Nephron (organoid): ENCODE data around the gene ATP8B3.
A peak's percentile ranks its signal among the peaks of the same experiment; 100 is the strongest.

Experiments used
- H3K27ac Mint-ChIP-seq, 3 experiments: 2 replicates each; pipeline ENCODE4 v1.8.0; 2020; ENCODE audit warnings: mixed read lengths in 3 of 3, mild to moderate bottlenecking in 2 of 3, moderate library complexity in 1 of 3
- H3K27me3 Mint-ChIP-seq: 2 replicates; pipeline ENCODE4 v1.8.0; 2021; ENCODE audit warnings: low read depth, mild to moderate bottlenecking, moderate library complexity, mixed read lengths
- H3K36me3 Mint-ChIP-seq: 2 replicates; pipeline ENCODE4 v1.8.0; 2020; ENCODE audit warnings: low read depth, mixed read lengths
- H3K4me1 Mint-ChIP-seq: 2 replicates; pipeline ENCODE4 v1.8.0; 2020; ENCODE audit warnings: mixed read lengths
- H3K4me3 Mint-ChIP-seq, 3 experiments: 2 replicates each; pipeline ENCODE4 v1.8.0; 2020; ENCODE audit warnings: mild to moderate bottlenecking in 3 of 3, mixed read lengths in 3 of 3, moderate library complexity in 2 of 3
- H3K9me3 Mint-ChIP-seq: 2 replicates; pipeline ENCODE4 v1.8.0; 2020; ENCODE audit warnings: mixed read lengths
- TF ChIP-seq, protein P1 (sequence below), 3 experiments: fragments of 200-600 bp; sonication (generic); IDR thresholded peaks; one replicate each; pipeline ENCODE4 v1.5.0; 2021; ENCODE audit warnings: antibody characterized with exemption in 3 of 3; ENCODE audit not compliant: unreplicated experiment in 3 of 3

The ATP8B3 gene

DNA sequence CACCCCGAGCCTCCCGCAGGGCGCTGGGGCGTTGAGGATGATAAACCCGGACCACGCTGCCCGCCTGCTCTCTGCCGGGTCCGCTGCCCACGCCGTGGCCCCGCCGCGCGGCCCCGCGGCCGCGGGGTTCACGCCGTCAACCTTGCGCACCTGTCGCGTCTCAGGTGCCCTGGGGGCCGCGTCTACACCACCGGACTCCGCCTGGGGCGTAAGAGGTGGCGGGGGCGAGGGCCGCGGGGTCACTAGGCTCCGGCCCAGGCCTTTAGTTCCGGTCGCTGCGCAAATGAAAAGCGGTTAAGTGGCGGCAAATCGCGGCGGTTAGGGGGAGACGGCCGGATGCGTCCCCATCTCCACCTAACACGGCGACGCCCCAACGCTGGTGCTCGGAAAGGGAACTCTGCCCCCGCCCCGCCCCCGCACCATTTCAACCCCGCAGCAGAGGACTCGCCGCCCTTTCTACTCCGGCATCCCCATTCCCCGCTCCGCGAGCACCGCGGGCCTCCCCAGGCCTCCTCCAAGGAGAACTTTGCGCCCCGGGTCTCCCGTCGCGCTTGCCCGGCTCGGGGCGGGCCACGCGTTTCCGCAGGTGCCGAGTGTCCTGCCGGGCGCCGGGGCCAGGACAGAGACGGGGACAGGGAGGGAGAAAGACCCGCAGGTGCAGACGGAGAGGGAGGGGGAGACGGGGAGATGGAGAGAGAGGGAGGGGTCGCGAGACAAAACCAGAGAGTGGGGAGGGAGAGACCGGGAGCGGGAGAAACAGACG, 54.4 kb downstream of the ATP8B3 start:
- Mint-ChIP-seq H3K4me1 (peaks cover 5% of the 10 kb centered on the region), H3K4me3 (no peak overlapping the region), H3K36me3 (no peaks in the 10 kb centered on the region), H3K9me3 (no peaks in the 10 kb centered on the region), H3K27me3 (peaks cover 88% of the 10 kb centered on the region), H3K27ac (no peak overlapping the region)
- TF ChIP-seq, protein P1, sequence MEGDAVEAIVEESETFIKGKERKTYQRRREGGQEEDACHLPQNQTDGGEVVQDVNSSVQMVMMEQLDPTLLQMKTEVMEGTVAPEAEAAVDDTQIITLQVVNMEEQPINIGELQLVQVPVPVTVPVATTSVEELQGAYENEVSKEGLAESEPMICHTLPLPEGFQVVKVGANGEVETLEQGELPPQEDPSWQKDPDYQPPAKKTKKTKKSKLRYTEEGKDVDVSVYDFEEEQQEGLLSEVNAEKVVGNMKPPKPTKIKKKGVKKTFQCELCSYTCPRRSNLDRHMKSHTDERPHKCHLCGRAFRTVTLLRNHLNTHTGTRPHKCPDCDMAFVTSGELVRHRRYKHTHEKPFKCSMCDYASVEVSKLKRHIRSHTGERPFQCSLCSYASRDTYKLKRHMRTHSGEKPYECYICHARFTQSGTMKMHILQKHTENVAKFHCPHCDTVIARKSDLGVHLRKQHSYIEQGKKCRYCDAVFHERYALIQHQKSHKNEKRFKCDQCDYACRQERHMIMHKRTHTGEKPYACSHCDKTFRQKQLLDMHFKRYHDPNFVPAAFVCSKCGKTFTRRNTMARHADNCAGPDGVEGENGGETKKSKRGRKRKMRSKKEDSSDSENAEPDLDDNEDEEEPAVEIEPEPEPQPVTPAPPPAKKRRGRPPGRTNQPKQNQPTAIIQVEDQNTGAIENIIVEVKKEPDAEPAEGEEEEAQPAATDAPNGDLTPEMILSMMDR (IDR thresholded peaks at IDR 0.05; ENCODE audit: unreplicated experiment in 3 of 3): no peak

DNA sequence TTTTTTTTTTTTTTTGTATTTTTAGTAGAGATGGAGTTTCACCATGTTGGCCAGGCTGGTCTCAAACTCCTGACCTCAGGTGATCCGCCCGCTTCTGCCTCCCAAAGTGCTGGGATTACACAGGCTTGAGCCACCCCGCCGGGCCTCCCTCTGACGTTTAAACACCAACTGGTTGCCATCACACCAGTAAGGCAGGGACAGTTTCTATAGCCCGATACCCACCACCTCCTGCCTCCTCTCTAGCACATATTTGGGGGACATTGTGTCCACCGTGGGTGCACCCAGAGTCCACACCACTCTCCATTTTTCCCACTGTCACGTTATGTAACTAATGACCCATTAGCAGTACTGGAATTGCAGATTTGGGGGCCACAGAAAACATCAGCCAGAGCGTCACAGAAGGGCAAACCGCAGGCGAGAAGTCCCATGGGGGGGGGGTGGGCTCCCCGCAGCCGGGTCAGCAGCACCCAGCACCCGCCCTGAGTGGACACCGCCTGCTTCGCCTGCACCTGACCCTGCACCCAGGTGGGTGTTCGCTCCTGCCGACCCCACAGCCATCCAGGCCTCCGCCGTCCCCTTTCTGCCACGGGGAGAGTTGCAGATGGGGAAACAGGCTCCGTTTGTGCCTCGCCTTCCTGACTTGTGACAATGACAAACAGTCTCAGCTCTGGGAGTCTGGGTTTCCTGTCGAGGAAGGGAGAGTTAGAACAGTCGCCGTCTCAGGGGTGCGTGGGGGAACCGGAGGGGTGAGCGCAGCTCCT, 55.2 kb downstream of the ATP8B3 start:
- Mint-ChIP-seq H3K27ac (no peak overlapping the region), H3K4me3 (no peak overlapping the region), H3K9me3 (no peaks in the 10 kb centered on the region), H3K36me3 (no peaks in the 10 kb centered on the region), H3K27me3 (peaks cover 89% of the 10 kb centered on the region), H3K4me1 (peaks cover 5% of the 10 kb centered on the region)
- TF ChIP-seq, protein P1 (IDR thresholded peaks at IDR 0.05; ENCODE audit: unreplicated experiment in 3 of 3): no peak

DNA sequence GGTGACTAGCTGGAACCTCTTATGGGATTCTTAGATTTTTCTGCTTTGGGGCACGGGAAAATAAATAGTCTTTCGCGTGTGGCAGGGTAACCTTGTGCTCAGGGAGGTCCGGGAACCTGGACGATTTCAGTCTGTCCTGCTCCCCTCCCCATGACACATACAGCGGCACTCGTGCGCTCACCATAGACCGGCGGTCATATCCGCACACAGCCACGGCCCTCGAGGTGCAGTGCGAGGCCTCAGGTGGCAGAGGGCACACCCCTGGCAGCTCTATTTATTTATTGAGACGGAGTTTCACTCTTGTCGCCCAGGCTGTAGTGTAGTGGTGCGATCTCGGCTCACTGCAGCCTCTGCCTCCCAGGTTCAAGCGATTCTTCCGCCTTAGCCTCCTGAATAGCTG, 55.8 kb downstream of the ATP8B3 start:
- Mint-ChIP-seq H3K4me1 (peaks cover 5% of the 10 kb centered on the region), H3K27me3 (peaks cover 89% of the 10 kb centered on the region), H3K4me3 (no peak overlapping the region), H3K9me3 (no peaks in the 10 kb centered on the region), H3K27ac (no peak overlapping the region), H3K36me3 (no peaks in the 10 kb centered on the region)
- TF ChIP-seq, protein P1 (IDR thresholded peaks at IDR 0.05; ENCODE audit: unreplicated experiment in 3 of 3): no peak

DNA sequence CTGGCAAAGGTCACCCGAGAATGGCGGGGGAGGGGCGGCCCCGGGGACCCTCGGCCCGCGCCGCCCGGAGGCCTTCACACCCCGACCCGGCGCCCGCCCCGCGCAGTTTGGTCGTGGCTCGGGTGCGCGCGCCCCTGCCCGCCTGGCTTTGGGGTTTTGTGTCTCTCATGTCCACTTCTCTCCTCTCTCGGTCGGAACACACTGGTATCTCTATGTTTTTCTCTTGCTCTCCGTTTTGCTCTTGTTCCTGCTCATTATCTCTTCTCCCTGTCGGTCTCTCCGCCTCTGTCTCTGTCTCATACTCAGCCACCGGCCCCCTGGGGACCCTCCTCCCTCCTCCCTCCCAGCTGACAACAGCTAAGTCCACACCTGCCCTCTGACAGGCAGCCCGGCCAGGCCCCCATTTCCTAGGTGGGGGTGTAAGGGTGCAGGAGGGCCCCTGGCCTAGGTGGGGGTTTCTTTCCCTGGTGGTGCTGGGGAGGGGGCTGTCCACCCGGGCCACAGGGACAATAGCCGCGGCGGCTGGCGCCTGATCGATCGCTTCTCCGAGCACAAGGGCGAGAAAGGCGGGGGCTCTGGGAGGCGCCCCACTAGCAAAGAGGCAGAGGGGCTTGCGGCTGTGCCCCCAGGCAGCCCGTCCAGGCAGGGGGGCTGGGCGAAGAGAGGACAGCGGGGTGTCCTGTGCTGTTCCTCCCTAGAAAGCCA, 56.5 kb downstream of the ATP8B3 start:
- Mint-ChIP-seq H3K36me3 (no peaks in the 10 kb centered on the region), H3K9me3 (no peaks in the 10 kb centered on the region), H3K27me3 (peaks cover 89% of the 10 kb centered on the region), H3K4me3 (peak overlapping the region; percentile 11 to 25 (median 21)), H3K27ac (no peak overlapping the region), H3K4me1 (peaks cover 5% of the 10 kb centered on the region)
- TF ChIP-seq, protein P1 (IDR thresholded peaks at IDR 0.05; ENCODE audit: unreplicated experiment in 3 of 3): no peak

DNA sequence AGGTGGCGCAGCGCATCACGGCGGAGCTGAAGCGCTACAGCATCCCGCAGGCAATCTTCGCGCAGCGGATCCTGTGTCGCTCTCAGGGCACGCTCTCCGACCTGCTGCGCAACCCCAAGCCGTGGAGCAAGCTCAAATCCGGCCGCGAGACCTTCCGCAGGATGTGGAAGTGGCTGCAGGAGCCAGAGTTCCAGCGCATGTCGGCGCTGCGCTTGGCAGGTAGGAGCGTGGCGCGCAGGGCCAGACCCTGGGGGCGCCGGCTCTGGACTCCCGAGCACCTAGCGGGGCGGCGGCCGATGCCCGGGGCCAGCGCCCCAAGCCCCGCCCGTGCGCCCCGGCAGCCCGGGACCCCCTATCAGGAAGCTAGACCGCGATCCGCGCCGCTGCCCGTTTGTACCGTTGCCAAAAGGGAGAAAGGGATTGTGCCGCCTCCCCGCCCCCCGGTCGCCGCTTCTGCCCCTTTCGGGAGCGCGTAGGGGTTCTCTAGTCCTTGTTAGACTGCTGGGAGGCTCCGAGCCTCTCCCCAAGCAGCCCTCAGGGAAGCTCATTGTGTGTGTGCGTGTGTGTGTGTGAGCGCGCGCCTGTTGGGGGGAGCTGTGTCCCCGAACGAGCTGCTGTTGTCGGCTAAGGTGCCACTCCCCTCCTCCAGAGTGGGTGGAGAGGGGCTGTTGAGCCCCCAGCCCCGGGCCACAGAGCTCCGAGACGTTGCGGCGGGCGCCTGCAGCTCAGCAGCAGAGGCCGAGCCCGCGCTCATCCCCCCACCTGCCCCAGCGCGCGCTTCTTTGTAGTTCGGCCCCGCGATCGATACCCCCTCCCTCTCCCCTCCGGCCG, 57.2 kb downstream of the ATP8B3 start:
- peak overlapping the region in 1 of 3 experiments; percentile 52 for H3K4me3 Mint-ChIP-seq
- peaks cover 89% of the 10 kb centered on the region for H3K27me3 Mint-ChIP-seq
- H3K9me3 Mint-ChIP-seq: no peaks in the 10 kb centered on the region
- no peaks in the 10 kb centered on the region for H3K36me3 Mint-ChIP-seq
- H3K4me1 Mint-ChIP-seq: peaks cover 5% of the 10 kb centered on the region
- TF ChIP-seq, protein P1 (IDR thresholded peaks at IDR 0.05; ENCODE audit: unreplicated experiment in 3 of 3): no peak
- no peak overlapping the region for H3K27ac Mint-ChIP-seq
